K562 (cell line): ENCODE data around the gene GLB1L3.

Experiments used
- ADNP ChIP-seq: fragments of 200-800 bp; sonication (Bioruptor generic); IDR thresholded peaks from 2 replicates; pipeline ENCODE4 v1.6.1; 2016; ENCODE audit warnings: missing genetic modification characterization, missing compliant biosample characterization
- CCAR2 ChIP-seq: fragments of 200-400 bp; formaldehyde crosslinking; IDR thresholded peaks from 2 replicates; pipeline ENCODE4 v1.6.1; 2017; ENCODE audit warnings: mild to moderate bottlenecking, low read depth, low read length
- ERF ChIP-seq: fragments of 450-650 bp; formaldehyde crosslinking; IDR thresholded peaks from 2 replicates; pipeline ENCODE4 v1.4.0; 2020; ENCODE audit warnings: mild to moderate bottlenecking, mixed read lengths
- FOXP1 ChIP-seq: sonication (generic); formaldehyde crosslinking; IDR thresholded peaks from 2 replicates; pipeline ENCODE4 v1.8.0; 2022; ENCODE audit warnings: mild to moderate bottlenecking, missing genetic modification reagents
- GTF3C2 ChIP-seq: IDR thresholded peaks from 3 replicates; pipeline ENCODE4 v1.6.1; 2011; ENCODE audit warnings: borderline replicate concordance, mild to moderate bottlenecking, moderate library complexity; ENCODE audit not compliant: insufficient read length; ENCODE audit errors: extremely low read depth
- PHF8 ChIP-seq: fragments of 200-600 bp; sonication (generic); IDR thresholded peaks from 2 replicates; pipeline ENCODE4 v1.6.1; 2012; ENCODE audit warnings: mixed run types, mild to moderate bottlenecking, inconsistent platforms, low read length, moderate library complexity, borderline replicate concordance
- ZEB2 ChIP-seq: fragments of 450-650 bp; IDR thresholded peaks from 2 replicates; pipeline ENCODE4 v1.6.1; 2016
- ZKSCAN1 ChIP-seq: fragments of 150-350 bp; IDR thresholded peaks from 2 replicates; pipeline ENCODE4 v1.6.1; 2016; ENCODE audit warnings: low read depth, low read length
- TF ChIP-seq, protein P1 (sequence below): sonication (generic); formaldehyde crosslinking; IDR thresholded peaks from 2 replicates; pipeline ENCODE4 v1.9.0; 2022; ENCODE audit warnings: mild to moderate bottlenecking, missing genetic modification reagents
- TF ChIP-seq, protein P2 (sequence below), 3 experiments: IDR thresholded peaks in 2 of 3; conservative IDR thresholded peaks in 1 of 3; 2 replicates each; pipeline ENCODE4 v1.5.1; 2011 to 2012; ENCODE audit warnings: low read length in 3 of 3, mild to moderate bottlenecking in 3 of 3, control low read depth in 2 of 3, improper control_type of control experiment in 1 of 3, inconsistent platforms in 1 of 3, low read depth in 1 of 3, mixed read lengths in 1 of 3, moderate library complexity in 1 of 3; ENCODE audit not compliant: insufficient read depth in 2 of 3

DNA sequence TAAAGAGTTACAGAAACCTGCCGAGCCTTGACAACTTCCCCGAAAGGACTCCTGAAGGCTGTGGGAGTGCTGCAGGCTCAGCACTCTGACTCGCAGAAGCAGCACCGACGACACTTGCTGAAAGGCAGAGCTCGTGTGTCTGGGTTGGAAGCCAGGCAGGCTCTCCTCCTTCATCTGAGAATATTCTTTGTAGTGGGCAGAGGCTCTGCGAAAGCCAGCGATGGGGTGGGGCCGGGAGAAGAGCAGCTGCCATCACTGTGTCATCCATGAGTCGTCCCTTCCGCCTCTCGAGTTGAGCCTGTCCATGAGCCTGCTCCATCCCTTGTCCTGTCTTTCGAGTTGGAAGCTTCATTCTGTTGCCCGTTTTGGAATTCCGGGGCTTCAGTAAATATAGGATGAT is 67.5 kb downstream of the GLB1L3 start:
- no peak for TF ChIP-seq ZKSCAN1
- TF ChIP-seq, protein P1, sequence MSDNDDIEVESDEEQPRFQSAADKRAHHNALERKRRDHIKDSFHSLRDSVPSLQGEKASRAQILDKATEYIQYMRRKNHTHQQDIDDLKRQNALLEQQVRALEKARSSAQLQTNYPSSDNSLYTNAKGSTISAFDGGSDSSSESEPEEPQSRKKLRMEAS (CRISPR knock-in tag), result no peak
- TF ChIP-seq PHF8, result no peak
- TF ChIP-seq FOXP1 (CRISPR knock-in tag), result no peak
- no peak for TF ChIP-seq ERF (CRISPR knock-in tag)
- TF ChIP-seq GTF3C2, result no peak
- no peak for TF ChIP-seq ZEB2
- TF ChIP-seq, protein P2, sequence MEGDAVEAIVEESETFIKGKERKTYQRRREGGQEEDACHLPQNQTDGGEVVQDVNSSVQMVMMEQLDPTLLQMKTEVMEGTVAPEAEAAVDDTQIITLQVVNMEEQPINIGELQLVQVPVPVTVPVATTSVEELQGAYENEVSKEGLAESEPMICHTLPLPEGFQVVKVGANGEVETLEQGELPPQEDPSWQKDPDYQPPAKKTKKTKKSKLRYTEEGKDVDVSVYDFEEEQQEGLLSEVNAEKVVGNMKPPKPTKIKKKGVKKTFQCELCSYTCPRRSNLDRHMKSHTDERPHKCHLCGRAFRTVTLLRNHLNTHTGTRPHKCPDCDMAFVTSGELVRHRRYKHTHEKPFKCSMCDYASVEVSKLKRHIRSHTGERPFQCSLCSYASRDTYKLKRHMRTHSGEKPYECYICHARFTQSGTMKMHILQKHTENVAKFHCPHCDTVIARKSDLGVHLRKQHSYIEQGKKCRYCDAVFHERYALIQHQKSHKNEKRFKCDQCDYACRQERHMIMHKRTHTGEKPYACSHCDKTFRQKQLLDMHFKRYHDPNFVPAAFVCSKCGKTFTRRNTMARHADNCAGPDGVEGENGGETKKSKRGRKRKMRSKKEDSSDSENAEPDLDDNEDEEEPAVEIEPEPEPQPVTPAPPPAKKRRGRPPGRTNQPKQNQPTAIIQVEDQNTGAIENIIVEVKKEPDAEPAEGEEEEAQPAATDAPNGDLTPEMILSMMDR (IDR thresholded peaks at IDR 0.05 in 2 of 3, conservative IDR thresholded peaks at IDR 0.05 in 1 of 3; ENCODE audit: insufficient read depth in 2 of 3, low read depth in 1 of 3, low read length in 3 of 3), result no peak
- TF ChIP-seq ADNP, result no peak
- TF ChIP-seq CCAR2, result no peak
